ENCODE data around the gene C1RL. TPM values are rescaled to one million over a fixed set of nuclear protein-coding genes. Genes with fewer than 3 reads are reported as not detected.

Gene C1RL
- total RNA-seq, 1 donor from 2014 or later, result 196 TPM

DNA sequence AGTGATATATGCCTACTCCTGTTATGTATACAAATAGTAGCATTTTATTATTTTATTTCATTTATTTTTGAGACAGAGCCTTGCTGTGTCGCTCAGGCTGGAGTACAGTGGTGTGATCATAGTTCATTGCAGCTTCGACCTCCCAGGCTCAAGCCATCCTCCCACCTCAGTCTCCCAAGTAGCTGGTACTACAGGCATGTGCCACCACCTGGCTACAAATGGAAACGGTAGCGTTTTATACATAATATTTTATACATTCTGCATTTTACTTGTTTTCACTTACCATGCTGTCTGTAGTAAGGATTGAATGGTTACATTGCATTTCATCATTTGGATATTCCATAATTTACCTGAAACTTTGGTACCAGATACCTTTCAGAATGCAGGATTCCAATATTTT lies 30.9 kb downstream of the C1RL start:
- Histone ChIP-seq H3K4me3 (no peak overlapping the region), H3K27ac (no peak overlapping the region), H3K27me3 (no peaks in the 10 kb centered on the region), H3K9me3 (no peaks in the 10 kb centered on the region), H3K36me3 (peaks cover 25 to 30% of the 10 kb centered on the region in 2 donors), H3K4me1 (peaks cover 3 to 11% of the 10 kb centered on the region in 2 donors)
- TF ChIP-seq, protein P1, sequence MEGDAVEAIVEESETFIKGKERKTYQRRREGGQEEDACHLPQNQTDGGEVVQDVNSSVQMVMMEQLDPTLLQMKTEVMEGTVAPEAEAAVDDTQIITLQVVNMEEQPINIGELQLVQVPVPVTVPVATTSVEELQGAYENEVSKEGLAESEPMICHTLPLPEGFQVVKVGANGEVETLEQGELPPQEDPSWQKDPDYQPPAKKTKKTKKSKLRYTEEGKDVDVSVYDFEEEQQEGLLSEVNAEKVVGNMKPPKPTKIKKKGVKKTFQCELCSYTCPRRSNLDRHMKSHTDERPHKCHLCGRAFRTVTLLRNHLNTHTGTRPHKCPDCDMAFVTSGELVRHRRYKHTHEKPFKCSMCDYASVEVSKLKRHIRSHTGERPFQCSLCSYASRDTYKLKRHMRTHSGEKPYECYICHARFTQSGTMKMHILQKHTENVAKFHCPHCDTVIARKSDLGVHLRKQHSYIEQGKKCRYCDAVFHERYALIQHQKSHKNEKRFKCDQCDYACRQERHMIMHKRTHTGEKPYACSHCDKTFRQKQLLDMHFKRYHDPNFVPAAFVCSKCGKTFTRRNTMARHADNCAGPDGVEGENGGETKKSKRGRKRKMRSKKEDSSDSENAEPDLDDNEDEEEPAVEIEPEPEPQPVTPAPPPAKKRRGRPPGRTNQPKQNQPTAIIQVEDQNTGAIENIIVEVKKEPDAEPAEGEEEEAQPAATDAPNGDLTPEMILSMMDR (IDR thresholded peaks at IDR 0.05), result no peak
- intact Hi-C loops (cut with DNase I), result no loop called here
- no peak for DNase-seq (ENCODE audit: low spot score in 2 of 2)

DNA sequence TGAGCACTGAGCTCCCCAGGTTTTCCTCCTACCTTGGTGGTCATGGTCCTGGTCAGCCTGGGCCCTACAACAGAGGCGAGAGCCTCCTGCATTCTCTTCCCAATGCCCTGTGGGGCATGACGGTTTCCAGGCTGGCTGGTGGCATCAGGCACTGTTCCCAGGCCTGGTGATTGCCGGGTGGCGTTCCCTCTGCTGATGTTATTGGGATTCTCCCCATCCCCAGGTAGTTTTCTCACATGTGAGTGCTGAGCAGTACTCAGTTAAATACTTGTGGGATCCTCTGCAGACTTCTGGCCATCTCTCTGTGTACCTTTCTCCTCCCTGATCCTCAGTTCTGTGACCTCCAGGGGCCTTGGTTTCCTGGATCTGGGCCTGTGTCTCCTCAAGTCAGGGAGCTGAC lies 32.5 kb downstream of the C1RL start:
- TF ChIP-seq, protein P1 (IDR thresholded peaks at IDR 0.05), result no peak
- H3K4me3 ChIP-seq, result no peak overlapping the region
- H3K9me3 ChIP-seq, result no peaks in the 10 kb centered on the region
- intact Hi-C loops (cut with DNase I), result no loop called here
- H3K4me1 ChIP-seq, result peaks cover 3 to 11% of the 10 kb centered on the region in 2 donors
- H3K27ac ChIP-seq, result no peak overlapping the region
- peaks cover 10 to 13% of the 10 kb centered on the region in 2 donors for H3K36me3 ChIP-seq
- no peak for DNase-seq (ENCODE audit: low spot score in 2 of 2)
- H3K27me3 ChIP-seq, result no peaks in the 10 kb centered on the region

DNA sequence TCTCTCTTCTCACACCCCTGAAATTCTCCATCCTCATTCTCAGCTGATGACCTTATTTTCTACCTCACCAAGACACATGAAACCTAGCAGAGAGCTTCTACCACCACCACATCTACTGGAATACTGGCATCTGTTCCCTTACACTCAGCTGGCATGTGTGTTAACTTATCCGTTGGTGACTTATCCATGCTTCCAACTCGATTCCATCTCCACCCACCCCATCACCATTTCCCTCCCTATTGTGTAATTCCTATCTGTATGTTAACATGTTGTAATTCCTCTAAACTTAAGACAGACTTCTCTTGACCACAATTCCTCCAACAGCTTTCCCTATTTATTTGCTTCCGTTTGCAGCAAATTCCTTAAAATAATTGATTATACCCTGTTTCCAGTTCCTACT lies 33.1 kb downstream of the C1RL start:
- H3K36me3 ChIP-seq, result peaks cover 5 to 8% of the 10 kb centered on the region in 2 donors
- H3K27me3 ChIP-seq, result no peaks in the 10 kb centered on the region
- TF ChIP-seq, protein P1 (IDR thresholded peaks at IDR 0.05), result no peak
- no peak for DNase-seq (ENCODE audit: low spot score in 2 of 2)
- H3K4me3 ChIP-seq, result no peak overlapping the region
- H3K4me1 ChIP-seq, result peaks cover 3 to 11% of the 10 kb centered on the region in 2 donors
- intact Hi-C loops (cut with DNase I), result no loop called here
- H3K27ac ChIP-seq, result no peak overlapping the region
- H3K9me3 ChIP-seq, result no peaks in the 10 kb centered on the region

DNA sequence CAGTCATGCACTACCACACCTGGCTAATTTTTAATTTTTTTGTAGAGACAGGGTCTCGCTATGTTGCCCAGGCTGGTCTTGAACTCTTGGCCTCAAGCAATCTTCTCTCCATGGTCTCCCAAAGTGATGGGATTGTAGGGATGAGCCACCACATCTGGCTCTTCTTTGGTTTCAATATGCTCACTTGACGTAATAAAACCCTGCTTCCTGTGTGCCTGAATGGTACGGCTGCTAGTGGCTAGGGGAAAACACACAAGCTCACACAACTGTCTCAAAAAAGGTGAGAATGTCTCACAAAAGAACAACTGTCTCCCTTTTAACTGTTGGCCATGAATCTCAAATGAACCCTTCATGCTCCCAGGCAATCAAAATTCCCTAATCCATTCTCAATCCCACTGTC lies 33.5 kb downstream of the C1RL start:
- TF ChIP-seq, protein P1 (IDR thresholded peaks at IDR 0.05), result no peak
- Histone ChIP-seq H3K4me3 (no peak overlapping the region), H3K36me3 (peaks cover under 1 to 7% of the 10 kb centered on the region in 2 donors), H3K9me3 (no peaks in the 10 kb centered on the region), H3K27ac (no peak overlapping the region), H3K4me1 (peaks cover 3 to 11% of the 10 kb centered on the region in 2 donors), H3K27me3 (no peaks in the 10 kb centered on the region)
- DNase-seq (ENCODE audit: low spot score in 2 of 2), result no peak
- intact Hi-C loops (cut with DNase I), result no loop called here

DNA sequence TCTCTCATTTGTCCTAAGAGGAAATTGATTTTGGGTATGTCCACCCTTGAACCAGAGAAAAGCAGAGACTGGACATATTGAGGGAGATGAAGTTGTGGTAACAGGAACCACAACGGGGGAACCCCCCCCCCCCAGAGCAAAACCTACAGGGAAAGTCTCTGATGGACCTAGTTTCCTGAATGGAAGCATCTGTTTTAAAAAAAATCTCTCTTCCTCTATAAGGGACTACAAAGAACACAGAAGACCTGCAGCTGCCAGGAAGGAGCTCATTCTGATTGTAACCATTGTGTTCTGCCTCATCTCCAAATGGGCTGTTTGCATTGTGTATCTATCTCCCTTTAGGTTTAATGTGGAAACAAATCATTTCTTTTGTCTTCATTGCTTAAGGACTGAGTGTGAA lies 35.1 kb downstream of the C1RL start:
- intact Hi-C loops (cut with DNase I), result no loop called here
- H3K27me3 ChIP-seq, result no peaks in the 10 kb centered on the region
- H3K27ac ChIP-seq, result no peak overlapping the region
- peaks cover 0 to 3% of the 10 kb centered on the region in 2 donors for H3K4me1 ChIP-seq
- no peak for DNase-seq (ENCODE audit: low spot score in 2 of 2)
- no peak overlapping the region for H3K4me3 ChIP-seq
- H3K36me3 ChIP-seq, result peaks cover 5 to 17% of the 10 kb centered on the region in 2 donors
- TF ChIP-seq, protein P1 (IDR thresholded peaks at IDR 0.05), result no peak
- no peaks in the 10 kb centered on the region for H3K9me3 ChIP-seq

DNA sequence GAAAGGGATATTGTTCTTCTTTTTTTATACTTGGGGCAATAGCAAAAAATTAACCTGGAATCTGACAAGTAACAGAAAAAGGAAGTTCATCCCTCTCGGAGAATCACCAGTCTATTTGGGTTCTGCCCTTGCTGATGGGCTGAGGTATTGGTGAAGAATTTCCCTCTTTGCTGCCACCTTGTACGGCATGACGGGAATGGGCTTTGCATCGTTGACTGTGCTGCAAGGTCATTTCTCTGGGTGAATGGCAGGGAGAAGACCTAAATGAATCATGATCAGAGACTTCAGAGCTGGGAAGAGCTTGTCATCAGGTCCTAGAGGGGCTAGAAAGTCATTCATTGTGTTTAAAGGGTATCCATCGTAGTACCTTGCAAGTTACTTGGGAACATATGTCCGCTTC lies 36.5 kb downstream of the C1RL start:
- Histone ChIP-seq H3K27me3 (no peaks in the 10 kb centered on the region), H3K9me3 (no peaks in the 10 kb centered on the region), H3K36me3 (peaks cover 7 to 18% of the 10 kb centered on the region in 2 donors), H3K27ac (no peak overlapping the region), H3K4me1 (no peaks in the 10 kb centered on the region), H3K4me3 (no peak overlapping the region)
- no peak for DNase-seq (ENCODE audit: low spot score in 2 of 2)
- intact Hi-C loops (cut with DNase I), result no loop called here
- TF ChIP-seq, protein P1 (IDR thresholded peaks at IDR 0.05), result no peak
